Measurements from ENCODE around the gene MAP2K1.
A peak's percentile ranks its signal among the peaks of the same experiment; 100 is the strongest.
"Not testable (repeated sequence)": the region's sequence is repeated elsewhere in the genome, so short reads cannot be mapped to it uniquely, and the experiment has no call there.

The MAP2K1 gene

DNA sequence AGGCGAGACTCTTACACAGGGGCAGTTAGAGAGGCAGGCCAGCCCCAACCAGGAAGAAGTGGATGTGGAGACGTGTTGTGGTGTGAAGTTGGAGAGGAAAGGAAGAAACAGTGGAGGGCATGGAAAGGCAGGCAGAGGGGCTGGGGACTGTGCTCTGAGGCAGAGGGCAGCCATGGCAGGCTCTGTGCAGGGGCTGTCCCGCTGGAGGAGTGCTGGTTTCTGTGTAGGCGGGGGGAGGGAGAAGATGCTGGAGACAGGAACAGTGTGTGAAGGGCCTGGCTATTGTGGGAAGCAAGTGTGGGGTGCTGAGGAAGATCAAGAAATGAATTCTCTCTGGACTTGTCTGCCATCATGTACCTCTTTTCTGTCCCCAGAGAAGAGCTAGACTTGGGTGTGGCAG lies 89.8 kb downstream of the MAP2K1 start:
- DNase-seq (ENCODE audit: low read depth) = no peak

DNA sequence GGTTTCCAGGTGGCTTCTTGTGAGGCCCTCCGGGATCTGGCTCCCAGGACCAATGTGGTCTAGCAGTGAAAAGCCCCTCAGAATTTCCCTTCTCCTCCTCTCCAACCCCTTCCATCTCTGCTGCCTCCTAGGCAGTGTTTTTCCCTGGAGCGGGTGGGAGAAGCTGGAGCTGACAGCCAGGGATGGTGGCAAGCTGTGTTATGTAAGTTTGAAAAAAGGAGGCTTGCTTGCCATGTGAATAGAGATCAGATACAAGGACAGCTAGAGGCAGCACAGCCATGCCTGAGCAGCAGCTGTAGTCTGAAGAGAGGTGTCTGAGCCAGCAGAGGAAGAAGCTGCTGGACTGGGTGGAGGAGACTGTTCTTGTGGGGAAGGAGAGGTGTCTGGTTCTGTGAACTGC lies 90.3 kb downstream of the MAP2K1 start:
- no peak for DNase-seq (ENCODE audit: low read depth)

- no peak for DNase-seq (ENCODE audit: low read depth)
These were observed 93.6 kb downstream of the MAP2K1 start for GRCh38 chr15:66480267-66480666.

DNA sequence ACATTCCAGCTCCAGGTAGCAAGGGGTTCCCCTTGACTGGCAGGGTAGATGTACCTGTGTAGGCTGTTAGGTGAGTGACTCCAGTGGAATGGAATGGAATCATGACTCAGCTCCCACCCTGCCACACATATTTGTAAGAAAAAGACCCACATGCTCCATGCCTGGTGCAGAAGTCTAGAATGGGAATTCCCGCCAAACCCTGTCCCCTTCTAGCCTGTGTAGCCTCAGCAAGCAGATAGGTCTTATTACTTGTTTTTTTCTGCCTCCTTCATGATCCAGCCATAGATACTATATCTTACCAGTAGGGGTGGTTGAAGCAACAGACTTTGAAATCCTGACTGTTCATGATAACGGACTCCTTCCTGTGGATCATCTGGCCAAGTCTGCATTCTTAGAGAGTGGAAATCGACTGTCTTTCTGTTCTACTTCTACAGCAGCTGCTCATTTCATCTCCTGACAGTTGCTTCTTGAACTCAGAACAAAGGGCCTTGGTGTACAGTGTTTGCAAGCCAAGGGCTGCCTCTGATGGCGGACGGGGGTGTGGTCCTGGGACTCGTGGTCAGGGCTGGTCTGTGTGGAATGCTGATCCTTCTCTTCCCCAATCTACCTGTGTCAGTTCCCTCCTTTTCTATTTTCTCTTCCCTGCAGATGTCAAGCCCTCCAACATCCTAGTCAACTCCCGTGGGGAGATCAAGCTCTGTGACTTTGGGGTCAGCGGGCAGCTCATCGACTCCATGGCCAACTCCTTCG lies 94.6 kb downstream of the MAP2K1 start:
- no peak for DNase-seq (ENCODE audit: low read depth)

DNA sequence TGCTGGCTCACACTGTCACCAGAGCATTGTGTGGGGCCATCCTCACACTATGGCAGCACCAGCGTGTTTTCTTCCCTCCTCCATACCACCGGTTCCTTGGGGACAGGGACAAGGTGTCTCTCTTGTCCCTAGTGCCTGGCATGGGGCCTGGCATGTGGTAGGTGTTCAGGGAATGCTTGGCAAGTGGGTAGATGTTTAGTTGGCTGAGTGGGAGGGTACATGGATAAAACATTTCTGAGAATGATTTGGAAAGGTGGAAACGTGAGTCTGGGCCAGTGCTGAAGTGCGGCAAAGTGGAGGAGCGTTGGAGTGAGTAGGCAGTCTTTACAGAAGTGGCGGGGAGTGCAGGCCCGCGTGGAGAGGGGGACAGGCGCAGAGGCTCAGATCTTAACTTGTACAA lies 95.8 kb downstream of the MAP2K1 start:
- no peak for DNase-seq (ENCODE audit: low read depth)

DNA sequence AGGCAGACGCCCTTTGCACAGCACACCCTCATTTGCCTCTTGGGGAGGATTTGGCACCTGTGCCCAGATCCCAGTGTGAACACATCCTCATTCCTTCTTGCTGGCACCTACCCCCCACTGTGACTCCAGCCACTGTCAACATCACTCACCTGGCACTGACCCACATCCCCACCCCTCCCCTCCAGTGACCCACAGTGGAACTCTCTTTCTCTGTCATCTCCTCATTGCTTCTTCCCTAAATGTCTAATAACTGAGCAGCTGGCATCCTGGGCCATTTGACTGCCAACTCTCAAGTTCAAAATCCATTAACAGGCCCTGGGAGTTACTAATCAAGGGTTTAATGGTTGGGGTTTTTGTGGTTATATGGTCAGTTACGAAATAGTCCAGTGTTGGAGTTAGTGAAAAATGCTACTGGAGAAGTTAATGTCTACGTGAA lies 96.4 kb downstream of the MAP2K1 start:
- no peak for DNase-seq (ENCODE audit: low read depth)

DNA sequence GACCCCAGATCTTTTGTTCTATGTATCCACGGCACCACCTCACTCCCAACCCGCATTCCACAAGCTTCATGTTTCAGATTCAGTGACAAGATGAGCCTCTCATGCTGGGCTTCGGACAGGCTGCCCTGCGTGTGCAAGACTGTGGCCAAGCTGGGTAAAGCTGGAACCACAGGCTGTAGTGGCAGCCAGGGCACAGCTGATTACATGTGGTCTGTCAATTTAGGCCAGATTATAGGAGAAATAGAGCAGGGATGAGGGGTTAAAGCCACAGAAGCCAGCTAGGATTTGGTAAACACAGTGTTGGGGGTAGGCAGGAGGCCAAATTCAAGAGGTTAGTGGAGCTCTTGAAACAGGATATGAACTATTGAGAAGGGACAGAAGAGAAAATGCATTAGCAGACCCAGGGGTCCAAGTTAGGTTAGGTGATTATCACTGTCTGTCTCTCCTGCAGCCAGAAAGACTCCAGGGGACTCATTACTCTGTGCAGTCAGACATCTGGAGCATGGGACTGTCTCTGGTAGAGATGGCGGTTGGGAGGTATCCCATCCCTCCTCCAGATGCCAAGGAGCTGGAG lies 97.9 kb downstream of the MAP2K1 start:
- DNase-seq (ENCODE audit: low read depth) = no peak

DNA sequence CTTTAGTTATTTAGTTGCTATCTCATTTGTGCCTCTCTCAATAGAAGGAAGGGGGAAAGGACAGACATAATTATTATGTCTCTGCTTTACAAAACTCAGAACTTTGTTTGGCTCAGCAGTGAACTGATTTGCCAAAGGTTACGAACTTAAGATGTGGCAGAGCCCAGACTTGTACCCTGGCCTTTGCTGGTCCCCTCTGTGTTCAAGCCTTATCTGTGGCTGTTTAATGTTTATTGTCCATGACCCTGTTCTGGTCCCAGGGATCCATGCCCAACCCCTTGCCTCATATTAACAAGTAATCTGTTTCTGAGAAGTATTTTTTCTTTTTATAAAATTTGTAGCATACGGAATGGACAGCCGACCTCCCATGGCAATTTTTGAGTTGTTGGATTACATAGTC lies 100.2 kb downstream of the MAP2K1 start:
- DNase-seq (ENCODE audit: low read depth) = no peak

GRCh38 chr15:66488525-66488924 lies 101.8 kb downstream of the MAP2K1 start:
- no peak for DNase-seq (ENCODE audit: low read depth)

GRCh38 chr15:66489179-66489791 lies 102.6 kb downstream of the MAP2K1 start:
- no peak for DNase-seq (ENCODE audit: low read depth)

GRCh38 chr15:66491846-66492245 lies 105.1 kb downstream of the MAP2K1 start:
- no peak for DNase-seq (ENCODE audit: low read depth)

DNA sequence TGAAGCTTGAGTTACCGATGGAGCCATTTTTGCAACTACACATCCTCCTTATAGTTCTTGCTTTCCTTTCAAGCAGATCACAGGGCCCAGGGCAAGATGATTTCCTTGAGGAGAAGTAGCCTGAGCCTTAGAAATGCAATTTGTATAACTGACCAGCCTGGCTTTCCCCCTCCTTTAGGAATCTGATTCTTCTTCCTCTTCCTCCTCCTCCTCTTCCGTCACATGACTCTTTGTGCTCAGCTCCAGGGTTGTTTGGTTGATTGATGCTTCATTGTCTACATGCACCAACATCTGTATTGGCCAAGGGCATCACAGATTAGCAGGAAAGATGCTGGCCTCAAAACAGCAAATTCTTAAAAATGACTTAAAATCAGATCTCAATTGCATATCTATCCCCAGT lies 107.5 kb downstream of the MAP2K1 start:
- no peak for DNase-seq (ENCODE audit: low read depth)

- DNase-seq (ENCODE audit: low read depth) = no peak
These were observed 110.3 kb downstream of the MAP2K1 start for GRCh38 chr15:66496951-66497501.

DNA sequence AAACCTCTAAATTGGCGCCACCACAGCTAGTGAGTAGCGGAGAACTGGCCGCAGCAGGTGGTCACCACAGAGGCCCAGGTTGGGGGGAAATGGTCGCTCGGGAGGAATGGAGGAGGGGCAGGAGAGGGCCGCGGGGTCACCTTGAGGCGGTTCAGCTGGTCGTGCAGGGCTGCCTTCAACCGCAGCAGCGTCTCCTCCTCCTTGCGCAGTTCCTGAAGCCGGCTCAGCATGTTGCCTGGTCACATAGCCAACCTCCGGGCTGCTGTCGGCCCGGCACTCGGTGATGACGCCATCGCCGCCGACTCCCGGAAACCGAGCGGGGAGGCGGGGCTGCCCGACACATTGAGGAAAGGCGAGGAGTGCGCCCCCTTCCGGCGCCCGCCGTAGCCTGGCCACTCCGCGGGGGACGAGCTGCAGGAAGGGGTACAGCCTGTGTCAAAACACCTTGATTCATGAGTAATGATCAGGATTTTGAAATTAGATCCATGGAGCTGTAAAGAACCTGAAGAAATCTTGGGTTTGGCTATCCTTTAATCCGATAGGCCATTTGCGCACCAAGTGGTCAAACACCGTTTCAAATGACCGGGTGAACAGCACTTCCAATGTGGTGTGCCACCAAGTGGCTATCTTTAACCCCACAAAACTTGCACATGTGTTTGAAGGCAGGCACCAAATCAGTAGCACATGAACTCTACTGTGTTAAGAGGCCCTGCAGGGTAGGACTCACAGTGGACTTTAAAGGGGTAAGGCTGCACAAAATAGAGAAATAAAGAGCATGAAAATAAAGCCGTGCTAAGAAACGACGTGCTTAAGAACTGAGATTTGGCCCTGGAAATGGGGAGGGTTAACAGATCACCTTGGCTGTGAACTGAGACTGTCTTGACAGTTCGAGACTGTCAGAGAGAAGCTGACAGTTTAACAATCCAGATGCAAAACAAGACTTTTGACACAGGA lies 111.1 kb downstream of the MAP2K1 start, which contains the start of gene SNAPC5:
SNAPC5 (minus strand) TSS at position 261 of the 954 bp plus-strand sequence; CDS start at position 230, 31 bp downstream.
- DNase-seq (ENCODE audit: low read depth) = peak; percentile 99

GRCh38 chr15:66498501-66499386 lies 112.0 kb downstream of the MAP2K1 start:
- no peak for DNase-seq (ENCODE audit: low read depth)

GRCh38 chr15:66500346-66500745 lies 113.6 kb downstream of the MAP2K1 start:
- DNase-seq (ENCODE audit: low read depth) = not testable (repeated sequence)

DNA sequence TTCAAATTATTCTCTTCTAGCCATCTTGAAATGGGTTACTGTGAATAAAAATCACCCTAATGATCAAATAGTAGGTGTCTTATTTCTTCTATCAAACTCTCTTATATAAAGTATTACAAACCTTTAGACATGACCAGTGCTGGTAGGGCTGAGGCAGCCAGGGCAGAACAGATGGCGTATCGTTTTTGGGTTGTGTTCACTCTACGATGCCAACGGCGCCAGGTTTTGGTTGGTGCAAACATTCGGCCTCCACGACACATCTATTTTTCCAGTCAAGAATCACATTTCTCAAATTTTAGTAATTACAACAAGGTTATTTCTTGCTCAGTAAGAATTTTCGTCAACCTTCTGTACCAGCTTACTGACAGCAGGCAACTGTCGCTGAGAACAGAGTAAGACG lies 115.8 kb downstream of the MAP2K1 start:
- no peak for DNase-seq (ENCODE audit: low read depth)

- DNase-seq (ENCODE audit: low read depth) = not testable (repeated sequence)
These were observed 116.4 kb downstream of the MAP2K1 start for GRCh38 chr15:66503041-66503648.

DNA sequence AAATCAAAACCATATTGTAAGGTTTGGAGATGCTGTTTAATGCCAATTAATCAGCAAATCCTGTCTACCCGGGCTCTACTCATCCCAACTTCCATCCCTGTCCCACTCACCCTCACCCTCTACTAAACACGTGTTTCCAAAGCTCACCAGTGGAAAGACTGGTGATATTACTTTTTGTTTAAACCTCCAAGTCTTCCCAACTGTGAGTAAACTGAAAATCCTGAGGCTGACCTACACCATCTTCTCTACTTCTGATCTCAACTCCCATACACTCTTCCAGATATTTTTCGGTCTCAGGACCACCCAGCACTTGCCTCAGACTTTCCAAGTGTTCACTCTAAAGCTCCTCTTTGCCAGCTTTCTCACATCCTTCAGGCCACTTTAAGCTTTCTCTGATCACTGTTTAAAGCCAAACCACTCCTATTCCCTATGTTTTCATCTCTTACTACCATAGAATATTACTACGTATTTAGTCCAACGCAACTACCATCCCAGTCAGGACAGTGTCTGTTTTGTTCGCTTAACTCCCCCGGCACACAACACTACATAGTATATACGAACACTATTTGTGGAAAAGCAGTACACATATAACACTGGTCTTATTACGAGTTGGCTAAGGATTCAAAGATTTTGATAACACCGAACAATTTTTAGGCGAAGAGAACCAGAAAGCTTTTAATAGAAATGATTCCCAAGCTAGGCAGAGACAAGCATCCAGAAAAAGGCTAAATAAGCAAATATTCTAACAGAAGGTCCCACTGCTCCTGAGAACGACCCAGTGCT lies 117.3 kb downstream of the MAP2K1 start:
- no peak for DNase-seq (ENCODE audit: low read depth)
